HUES64 (cell line): ENCODE data around the gene BIRC6.
"Not testable (repeated sequence)": the region's sequence is repeated elsewhere in the genome, so short reads cannot be mapped to it uniquely, and the experiment has no call there.

Experiments used
- H3K27ac ChIP-seq: 2 replicates; pipeline ENCODE4 v1.7.0; 2013; ENCODE audit warnings: low read depth, low read length, inconsistent platforms
- H3K27me3 ChIP-seq: 2 replicates; pipeline ENCODE4 v1.6.1; 2013; ENCODE audit warnings: mild to moderate bottlenecking, low read length; ENCODE audit not compliant: insufficient read depth
- H3K36me3 ChIP-seq: 2 replicates; pipeline ENCODE4 v1.6.1; 2013; ENCODE audit warnings: mild to moderate bottlenecking, low read length; ENCODE audit not compliant: insufficient read depth
- H3K4me1 ChIP-seq: 2 replicates; pipeline ENCODE4 v1.6.1; 2013; ENCODE audit warnings: mild to moderate bottlenecking, low read length, moderate library complexity; ENCODE audit not compliant: insufficient read depth
- H3K4me3 ChIP-seq: 2 replicates; pipeline ENCODE4 v1.5.1; 2013; ENCODE audit warnings: mild to moderate bottlenecking, low read length, moderate library complexity
- H3K9ac ChIP-seq: 2 replicates; pipeline ENCODE4 v1.6.1; 2013; ENCODE audit warnings: mild to moderate bottlenecking, low read depth, low read length
- H3K9me3 ChIP-seq: 2 replicates; pipeline ENCODE4 v1.6.1; 2013; ENCODE audit warnings: low read depth, low read length; ENCODE audit not compliant: insufficient read depth
- WGBS: fragments of 150-250, 120-280 bp; methylation state at CpG from one replicate; pipeline ENCODE4 v1.1.7; 2013; ENCODE audit warnings: missing lambda C conversion rate; 5-methylcytosine and 5-hydroxymethylcytosine counted together

The BIRC6 gene

GRCh38 chr2:32450851-32451250 is 94.0 kb downstream of the BIRC6 start:
- Histone ChIP-seq H3K27me3 (no peaks in the 10 kb centered on the region), H3K4me1 (no peaks in the 10 kb centered on the region), H3K9me3 (no peaks in the 10 kb centered on the region), H3K27ac (no peak overlapping the region), H3K4me3 (no peak overlapping the region), H3K9ac (no peak overlapping the region), H3K36me3 (peaks cover 52% of the 10 kb centered on the region)

GRCh38 chr2:32452338-32453064 is 95.7 kb downstream of the BIRC6 start:
- no peaks in the 10 kb centered on the region for H3K4me1 ChIP-seq
- WGBS, result 90% methylated on average over 2 of the region's 2 CpGs
- no peak overlapping the region for H3K9ac ChIP-seq
- H3K27ac ChIP-seq, result no peak overlapping the region
- H3K27me3 ChIP-seq, result no peaks in the 10 kb centered on the region
- no peaks in the 10 kb centered on the region for H3K9me3 ChIP-seq
- peaks cover 51% of the 10 kb centered on the region for H3K36me3 ChIP-seq
- H3K4me3 ChIP-seq, result no peak overlapping the region

- Histone ChIP-seq H3K27ac (no peak overlapping the region), H3K27me3 (no peaks in the 10 kb centered on the region), H3K36me3 (peaks cover 51% of the 10 kb centered on the region), H3K9ac (no peak overlapping the region), H3K4me1 (no peaks in the 10 kb centered on the region), H3K4me3 (no peak overlapping the region), H3K9me3 (no peaks in the 10 kb centered on the region)
- 94% methylated on average over 2 of the region's 3 CpGs for WGBS
Observed at GRCh38 chr2:32453242-32454062, 96.6 kb downstream of the BIRC6 start.

- no peak overlapping the region for H3K9ac ChIP-seq
- no peak overlapping the region for H3K4me3 ChIP-seq
- WGBS, result 100% methylated on average over 3 of the region's 3 CpGs
- H3K36me3 ChIP-seq, result peaks cover 29% of the 10 kb centered on the region
- no peak overlapping the region for H3K27ac ChIP-seq
- H3K9me3 ChIP-seq, result no peaks in the 10 kb centered on the region
- H3K4me1 ChIP-seq, result no peaks in the 10 kb centered on the region
- no peaks in the 10 kb centered on the region for H3K27me3 ChIP-seq
Observed at GRCh38 chr2:32455816-32456215, 99.0 kb downstream of the BIRC6 start.

GRCh38 chr2:32456808-32457207 is 100.0 kb downstream of the BIRC6 start:
- H3K9ac ChIP-seq, result no peak overlapping the region
- no peak overlapping the region for H3K4me3 ChIP-seq
- no peaks in the 10 kb centered on the region for H3K9me3 ChIP-seq
- no peaks in the 10 kb centered on the region for H3K4me1 ChIP-seq
- H3K27me3 ChIP-seq, result no peaks in the 10 kb centered on the region
- WGBS, result 94% methylated on average over 3 of the region's 4 CpGs
- H3K27ac ChIP-seq, result no peak overlapping the region
- peaks cover 20% of the 10 kb centered on the region for H3K36me3 ChIP-seq

- Histone ChIP-seq H3K36me3 (peaks cover 24% of the 10 kb centered on the region), H3K4me1 (no peaks in the 10 kb centered on the region), H3K27ac (no peak overlapping the region), H3K9me3 (no peaks in the 10 kb centered on the region), H3K4me3 (no peak overlapping the region), H3K27me3 (no peaks in the 10 kb centered on the region), H3K9ac (no peak overlapping the region)
- 91% methylated on average over 1 of the region's 1 CpG for WGBS
Observed at GRCh38 chr2:32457814-32458213, 101.0 kb downstream of the BIRC6 start.

GRCh38 chr2:32460861-32461260 is 104.0 kb downstream of the BIRC6 start:
- H3K4me1 ChIP-seq, H3K9ac ChIP-seq, H3K27ac ChIP-seq, H3K27me3 ChIP-seq, H3K4me3 ChIP-seq, H3K9me3 ChIP-seq: not testable (repeated sequence)
- 95% methylated on average over 2 of the region's 2 CpGs for WGBS
- H3K36me3 ChIP-seq, result peaks cover 42% of the 10 kb centered on the region

- H3K4me1 ChIP-seq, result no peaks in the 10 kb centered on the region
- 93% methylated on average over 4 of the region's 4 CpGs for WGBS
Observed at GRCh38 chr2:32463110-32463509, 106.3 kb downstream of the BIRC6 start.

GRCh38 chr2:32464431-32464830 is 107.6 kb downstream of the BIRC6 start:
- 100% methylated on average over 2 of the region's 2 CpGs for WGBS
- Histone ChIP-seq H3K27ac (no peak overlapping the region), H3K9me3 (no peaks in the 10 kb centered on the region), H3K9ac (no peak overlapping the region), H3K4me1 (no peaks in the 10 kb centered on the region), H3K4me3 (no peak overlapping the region), H3K27me3 (no peaks in the 10 kb centered on the region), H3K36me3 (peaks cover 68% of the 10 kb centered on the region)

More at GRCh38 chr2:32463110-32463509, 106.3 kb downstream of the BIRC6 start:
- Histone ChIP-seq H3K27ac (no peak overlapping the region), H3K9me3 (no peaks in the 10 kb centered on the region), H3K4me3 (no peak overlapping the region), H3K27me3 (no peaks in the 10 kb centered on the region), H3K9ac (no peak overlapping the region), H3K36me3 (peaks cover 55% of the 10 kb centered on the region)

- Histone ChIP-seq H3K27ac (no peak overlapping the region), H3K4me1 (no peaks in the 10 kb centered on the region), H3K27me3 (no peaks in the 10 kb centered on the region), H3K36me3 (peaks cover 97% of the 10 kb centered on the region), H3K4me3 (no peak overlapping the region), H3K9ac (no peak overlapping the region), H3K9me3 (no peaks in the 10 kb centered on the region)
- 62% methylated on average over 3 of the region's 3 CpGs for WGBS
Observed at GRCh38 chr2:32472605-32473004, 115.8 kb downstream of the BIRC6 start.

- Histone ChIP-seq H3K9ac (no peak overlapping the region), H3K36me3 (peaks cover 97% of the 10 kb centered on the region), H3K27me3 (no peaks in the 10 kb centered on the region), H3K4me3 (no peak overlapping the region), H3K27ac (no peak overlapping the region), H3K9me3 (no peaks in the 10 kb centered on the region), H3K4me1 (no peaks in the 10 kb centered on the region)
- 94% methylated on average over 3 of the region's 3 CpGs for WGBS
Observed at GRCh38 chr2:32474381-32474780, 117.6 kb downstream of the BIRC6 start.
